Hepatocyte (in vitro differentiated cells): ENCODE measurements around the gene RRM1. TPM values are rescaled to one million over a fixed set of nuclear protein-coding genes. Genes with fewer than 3 reads are reported as not detected.
A peak's percentile ranks its signal among the peaks of the same experiment; 100 is the strongest.

Experiments used
- DNase-seq: peaks from one replicate; pipeline ENCODE4 v3.0.0-alpha.2; 2016; ENCODE audit warnings: low spot score
- H2AFZ ChIP-seq: fragments of 200-600 bp; sonication (generic); 2 replicates; pipeline ENCODE4 v1.6.0; 2016; ENCODE audit warnings: antibody characterized with exemption, mild to moderate bottlenecking
- H3K27ac ChIP-seq: fragments of 200-600 bp; sonication (generic); 2 replicates; pipeline ENCODE4 v1.5.1; 2016; ENCODE audit warnings: mild to moderate bottlenecking
- H3K27me3 ChIP-seq: fragments of 200-600 bp; sonication (generic); 2 replicates; pipeline ENCODE4 v1.6.1; 2016
- H3K36me3 ChIP-seq: fragments of 200-600 bp; sonication (generic); replicated peaks from 2 replicates; pipeline ENCODE4 v1.5.1; 2016; ENCODE audit warnings: low read depth; ENCODE audit not compliant: insufficient read depth
- H3K4me1 ChIP-seq: fragments of 200-600 bp; sonication (generic); 2 replicates; pipeline ENCODE4 v1.5.1; 2016; ENCODE audit warnings: mild to moderate bottlenecking, moderate library complexity; ENCODE audit not compliant: insufficient read depth
- H3K4me2 ChIP-seq: fragments of 200-600 bp; sonication (generic); 2 replicates; pipeline ENCODE4 v1.6.0; 2016
- H3K4me3 ChIP-seq: fragments of 200-600 bp; sonication (generic); 2 replicates; pipeline ENCODE4 v1.5.1; 2016; ENCODE audit warnings: mild to moderate bottlenecking
- H3K79me2 ChIP-seq: fragments of 200-600 bp; sonication (generic); 2 replicates; pipeline ENCODE4 v1.6.0; 2017; ENCODE audit warnings: mild to moderate bottlenecking
- H3K9me2 ChIP-seq: fragments of 200-600 bp; sonication (generic); replicated peaks from 2 replicates; pipeline ENCODE4 v1.6.0; 2017; ENCODE audit warnings: mild to moderate bottlenecking; ENCODE audit not compliant: insufficient read depth
- H3K9me3 ChIP-seq: fragments of 200-600 bp; sonication (generic); 2 replicates; pipeline ENCODE4 v1.5.1; 2016; ENCODE audit warnings: low read depth, mild to moderate bottlenecking
- H4K20me1 ChIP-seq: fragments of 200-600 bp; sonication (generic); 2 replicates; pipeline ENCODE4 v1.6.0; 2016; ENCODE audit warnings: mild to moderate bottlenecking; ENCODE audit not compliant: insufficient read depth, poor library complexity, severe bottlenecking
- EZH2 ChIP-seq: fragments of 200-600 bp; sonication (generic); IDR thresholded peaks from 2 replicates; pipeline ENCODE4 v1.6.1; 2016; ENCODE audit warnings: antibody characterized with exemption, mild to moderate bottlenecking, borderline replicate concordance
- EZH2phosphoT487 ChIP-seq: fragments of 200-600 bp; sonication (generic); IDR thresholded peaks from one replicate; pipeline ENCODE4 v1.6.1; 2018; ENCODE audit warnings: antibody characterized with exemption, mild to moderate bottlenecking, low read depth, moderate library complexity; ENCODE audit not compliant: unreplicated experiment, severe bottlenecking
- WGBS: methylation state at CpG from one replicate; pipeline ENCODE4 v1.1.6; 2016; ENCODE audit warnings: low lambda C conversion rate; ENCODE audit errors: missing lambda C conversion rate; 5-methylcytosine and 5-hydroxymethylcytosine counted together
- polyA plus RNA-seq: library from polyadenylated mRNA; unstranded; fragments of >200 nt; fragmentation: Nextera tagmentation; extraction: Ambion mirVana; gene quantifications from 2 replicates; pipeline ENCODE4 v1.2.1, GENCODE V29; 2016
- total RNA-seq: library from RNA; depleted of rRNA; stranded (reverse); fragments of >200 nt; gene quantifications from 2 replicates; pipeline ENCODE4 v1.2.3, GENCODE V29; 2014
- TF ChIP-seq, protein P1 (sequence below): fragments of 200-600 bp; sonication (generic); IDR thresholded peaks from 2 replicates; pipeline ENCODE4 v1.5.1; 2016; ENCODE audit warnings: antibody characterized with exemption, mild to moderate bottlenecking; ENCODE audit not compliant: poor library complexity

Gene RRM1
- total and polyA plus RNA-seq, 2 experiments from 2014 or later: 25.9 to 34.5 TPM

DNA sequence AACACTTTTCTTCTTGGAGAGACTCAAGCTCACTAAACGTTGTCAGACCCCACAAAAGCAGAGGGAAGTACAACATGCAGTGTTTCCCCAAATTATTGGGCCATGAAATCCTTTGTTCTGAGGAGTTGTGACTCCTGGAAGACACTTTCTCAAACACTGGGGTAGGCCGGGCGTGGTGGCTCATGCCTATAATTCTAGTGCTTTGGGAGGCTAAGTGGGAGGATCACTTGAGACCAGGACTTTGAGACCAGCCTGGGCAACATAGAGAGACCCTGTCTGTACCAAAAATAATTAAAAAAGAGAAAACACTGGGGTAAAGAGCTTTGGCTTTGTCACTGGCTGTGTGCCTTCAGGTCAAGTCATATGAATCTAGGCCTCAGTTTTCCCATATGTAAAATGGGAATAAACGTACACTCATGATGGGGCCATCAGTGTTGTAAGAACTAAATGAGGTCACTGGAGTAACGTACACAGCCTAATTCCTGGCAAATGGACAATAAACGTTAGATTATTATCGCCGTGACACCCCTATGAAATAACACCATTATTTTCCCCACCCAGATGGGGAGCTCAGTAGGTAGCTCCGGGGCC, 92.0 kb downstream of the RRM1 start:
- Histone ChIP-seq H3K4me3 (peak overlapping the region; percentile 65), H3K36me3 (no peaks in the 10 kb centered on the region), H3K4me1 (no peaks in the 10 kb centered on the region), H3K27ac (no peak overlapping the region), H3K27me3 (no peaks in the 10 kb centered on the region), H3K79me2 (no peaks in the 10 kb centered on the region), H3K9me2 (no peaks in the 10 kb centered on the region), H2AFZ (peak overlapping the region; percentile 95), H3K4me2 (peak overlapping the region; percentile 97), H4K20me1 (no peaks in the 10 kb centered on the region), H3K9me3 (no peaks in the 10 kb centered on the region)
- WGBS: 37% methylated on average over 9 of the region's 9 CpGs
- TF ChIP-seq EZH2 (no peak), EZH2phosphoT487 (no peak)
- TF ChIP-seq, protein P1, sequence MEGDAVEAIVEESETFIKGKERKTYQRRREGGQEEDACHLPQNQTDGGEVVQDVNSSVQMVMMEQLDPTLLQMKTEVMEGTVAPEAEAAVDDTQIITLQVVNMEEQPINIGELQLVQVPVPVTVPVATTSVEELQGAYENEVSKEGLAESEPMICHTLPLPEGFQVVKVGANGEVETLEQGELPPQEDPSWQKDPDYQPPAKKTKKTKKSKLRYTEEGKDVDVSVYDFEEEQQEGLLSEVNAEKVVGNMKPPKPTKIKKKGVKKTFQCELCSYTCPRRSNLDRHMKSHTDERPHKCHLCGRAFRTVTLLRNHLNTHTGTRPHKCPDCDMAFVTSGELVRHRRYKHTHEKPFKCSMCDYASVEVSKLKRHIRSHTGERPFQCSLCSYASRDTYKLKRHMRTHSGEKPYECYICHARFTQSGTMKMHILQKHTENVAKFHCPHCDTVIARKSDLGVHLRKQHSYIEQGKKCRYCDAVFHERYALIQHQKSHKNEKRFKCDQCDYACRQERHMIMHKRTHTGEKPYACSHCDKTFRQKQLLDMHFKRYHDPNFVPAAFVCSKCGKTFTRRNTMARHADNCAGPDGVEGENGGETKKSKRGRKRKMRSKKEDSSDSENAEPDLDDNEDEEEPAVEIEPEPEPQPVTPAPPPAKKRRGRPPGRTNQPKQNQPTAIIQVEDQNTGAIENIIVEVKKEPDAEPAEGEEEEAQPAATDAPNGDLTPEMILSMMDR: no peak
- no peak for DNase-seq

DNA sequence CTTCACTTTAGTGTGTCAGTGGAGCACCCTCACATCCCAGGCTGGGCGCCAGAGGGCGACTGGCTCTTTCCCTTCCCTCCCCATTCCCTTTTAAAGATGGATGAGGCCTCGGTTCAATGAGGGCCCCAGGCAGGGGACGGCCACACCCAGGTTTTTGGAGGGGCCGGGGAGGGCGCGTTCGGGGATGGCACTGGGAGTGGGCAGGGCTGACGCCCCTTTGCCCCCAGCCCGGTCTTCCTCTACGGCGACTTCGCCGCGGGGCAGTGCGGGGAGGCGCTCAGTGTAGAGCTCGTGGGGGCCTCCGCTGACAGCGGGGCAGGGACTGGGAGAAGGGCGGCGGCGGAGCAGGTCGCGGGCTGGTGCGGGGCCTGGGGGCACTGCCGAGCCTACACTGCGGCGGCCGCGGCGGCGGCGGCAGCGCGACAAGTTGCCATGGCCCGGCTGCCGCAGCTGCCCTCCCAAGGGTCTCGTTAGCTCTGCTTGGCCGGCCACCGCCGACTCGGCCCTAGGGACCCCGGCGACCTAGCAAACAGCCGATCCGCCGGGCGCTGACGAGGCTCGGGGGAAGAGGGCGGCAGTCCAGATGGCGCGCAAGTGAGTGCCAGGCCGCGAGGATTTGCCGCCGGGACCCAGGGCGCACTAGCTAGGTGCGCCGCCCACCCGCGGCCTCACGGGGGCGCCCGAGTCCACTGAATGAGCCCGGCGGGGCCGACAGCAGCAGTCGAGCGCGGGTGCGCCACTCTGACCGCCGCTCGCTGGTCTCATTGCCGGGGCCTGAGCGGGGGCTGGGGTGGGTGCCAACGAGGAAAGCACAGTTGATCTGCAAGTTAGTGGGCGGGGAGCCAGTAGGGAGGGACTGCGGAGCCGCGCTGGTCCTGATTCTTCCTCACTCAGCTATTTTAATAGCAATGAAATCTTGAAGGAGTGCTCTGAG, 92.7 kb downstream of the RRM1 start:
- Histone ChIP-seq H2AFZ (peak overlapping the region; percentile 95), H3K27me3 (no peaks in the 10 kb centered on the region), H3K4me3 (peak overlapping the region; percentile 65), H3K79me2 (no peaks in the 10 kb centered on the region), H4K20me1 (no peaks in the 10 kb centered on the region), H3K36me3 (no peaks in the 10 kb centered on the region), H3K9me2 (no peaks in the 10 kb centered on the region), H3K27ac (peak overlapping the region; percentile 56), H3K9me3 (no peaks in the 10 kb centered on the region), H3K4me1 (no peaks in the 10 kb centered on the region), H3K4me2 (peak overlapping the region; percentile 97)
- WGBS: 1% methylated on average over 48 of the region's 83 CpGs
- TF ChIP-seq, protein P1: peak; percentile 99
- no peak for TF ChIP-seq EZH2phosphoT487
- peak; percentile 93 for DNase-seq

Other genes starting within 250 kb of the RRM1 start
- gene STIM1, start 239.1 kb upstream of the RRM1 start, total RNA-seq: 19.6 and 20.1 TPM in 2 replicates
- 14.7 and 18.5 TPM in 2 replicates for gene STIM1, start 239.1 kb upstream of the RRM1 start, polyA plus RNA-seq